A549 (cell line): ENCODE data around the gene PITPNM3.

Source experiments
- BHLHE40 ChIP-seq: IDR thresholded peaks from 2 replicates; pipeline ENCODE4 v1.6.1; 2012; ENCODE audit warnings: low read depth, low read length, inconsistent platforms
- CTCF ChIP-seq: fragments of >200 bp; sonication (Bioruptor Twin); formaldehyde crosslinking; IDR thresholded peaks from 3 replicates; pipeline ENCODE4 v1.5.1; 2016
- HES2 ChIP-seq: fragments of >200 bp; sonication (Bioruptor Twin); formaldehyde crosslinking; IDR thresholded peaks from 2 replicates; pipeline ENCODE4 v1.6.1; 2016
- HEYL ChIP-seq: fragments of 250-450 bp; sonication (Bioruptor Pico); IDR thresholded peaks from 2 replicates; pipeline ENCODE4 v1.8.0; 2021; ENCODE audit warnings: mild to moderate bottlenecking, moderate library complexity
- NR3C1 ChIP-seq: fragments of >200 bp; sonication (Bioruptor Twin); formaldehyde crosslinking; IDR thresholded peaks from 3 replicates; pipeline ENCODE4 v1.6.1; 2017
- POLR2A ChIP-seq: IDR thresholded peaks from 2 replicates; pipeline ENCODE4 v1.6.1; 2012; ENCODE audit warnings: mild to moderate bottlenecking, low read length
- RNF2 ChIP-seq: fragments of 200-600 bp; sonication (generic); IDR thresholded peaks from 2 replicates; pipeline ENCODE4 v1.6.1; 2016; ENCODE audit warnings: low read depth, mild to moderate bottlenecking, antibody characterized with exemption, moderate library complexity, borderline replicate concordance

DNA sequence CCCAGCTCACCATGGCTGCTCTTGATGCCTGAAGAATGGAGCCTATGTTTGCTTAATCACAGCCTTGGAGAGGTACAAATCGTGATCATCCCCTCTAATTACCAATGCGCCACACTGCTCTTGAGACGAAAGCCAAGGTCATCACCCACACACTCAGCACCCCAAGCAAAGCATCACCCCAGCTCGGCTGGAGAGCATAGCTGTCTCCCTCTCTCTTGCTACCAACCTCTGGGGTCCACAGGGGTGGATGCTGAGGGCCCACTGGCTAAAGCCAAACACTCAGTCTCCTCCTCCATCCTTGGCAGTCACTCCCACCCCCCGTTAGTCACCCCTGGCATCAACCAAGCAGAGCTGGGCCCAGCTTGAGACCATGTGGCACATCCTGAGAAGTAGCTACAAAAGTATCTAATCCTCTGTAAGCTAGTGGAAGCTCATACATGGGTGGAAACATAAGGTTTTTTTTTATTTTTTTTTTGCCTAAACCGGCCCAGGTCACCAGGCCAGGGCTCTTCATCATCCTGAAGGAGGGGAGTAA lies 67.3 kb downstream of the PITPNM3 start:
- TF ChIP-seq POLR2A (no peak), HES2 (no peak), CTCF (no peak), RNF2 (no peak), HEYL (CRISPR knock-in tag) (no peak), BHLHE40 (no peak), NR3C1 (no peak)
